Measurements from ENCODE around the gene GFRA4.

Gene GFRA4

GRCh38 chr20:3663031-3663701 is at the start of gene GFRA4:
Gene GFRA4, minus strand, starts transcription at chr20:3663399. Its CDS starts 0 bp downstream, at chr20:3663399.
- DNase-seq = no peak

GRCh38 chr20:3712279-3712873 is 49.2 kb upstream of the GFRA4 start, which contains the start of gene SIGLEC1:
Gene SIGLEC1, minus strand, starts transcription at chr20:3712600. Its CDS starts 5,472 bp downstream, at chr20:3707128.
- peak in 21 of 56 donors; percentile 6 to 61 (median 23) for DNase-seq

GRCh38 chr20:3711484-3711941 is 48.3 kb upstream of the GFRA4 start:
- DNase-seq = no peak

GRCh38 chr20:3710703-3711483 is 47.7 kb upstream of the GFRA4 start:
- DNase-seq = peak in 48 of 56 donors; percentile 8 to 86 (median 50)

GRCh38 chr20:3710011-3710466 is 46.8 kb upstream of the GFRA4 start:
- DNase-seq = no peak

- DNase-seq = no peak
Measured at GRCh38 chr20:3707508-3707899, 44.3 kb upstream of the GFRA4 start.

GRCh38 chr20:3706774-3707507 is 43.7 kb upstream of the GFRA4 start:
- DNase-seq = no peak

- no peak for DNase-seq
Measured at GRCh38 chr20:3705970-3706739, 43.0 kb upstream of the GFRA4 start.

- no peak for DNase-seq
Measured at GRCh38 chr20:3705491-3705969, 42.3 kb upstream of the GFRA4 start.

- DNase-seq = no peak
Measured at GRCh38 chr20:3704087-3704486, 40.9 kb upstream of the GFRA4 start.

GRCh38 chr20:3702611-3703391 is 39.6 kb upstream of the GFRA4 start:
- DNase-seq = no peak

GRCh38 chr20:3701061-3701998 is 38.1 kb upstream of the GFRA4 start:
- DNase-seq = no peak

- DNase-seq = no peak
Measured at GRCh38 chr20:3699037-3699436, 35.8 kb upstream of the GFRA4 start.

GRCh38 chr20:3698591-3699001 is 35.4 kb upstream of the GFRA4 start:
- DNase-seq = no peak

GRCh38 chr20:3697588-3698305 is 34.5 kb upstream of the GFRA4 start:
- no peak for DNase-seq

- DNase-seq = no peak
Measured at GRCh38 chr20:3696745-3697587, 33.8 kb upstream of the GFRA4 start.

GRCh38 chr20:3696200-3696599 is 33.0 kb upstream of the GFRA4 start:
- DNase-seq = no peak
